WTC11 (cell line): ENCODE measurements around the gene HBB. TPM values are rescaled to one million over a fixed set of nuclear protein-coding genes. Genes with fewer than 3 reads are reported as not detected.

Source experiments
- ATAC-seq: fragments of 200-7000 bp; cut with Tn5 transposase; 2 replicates; pipeline ENCODE4 v1.10.0; 2021; ENCODE audit warnings: mild to moderate bottlenecking, moderate library complexity
- CTCF ChIA-PET: fragments of 300-600 bp; sonication (Branson Sonifier 250); formaldehyde crosslinking; loops from one replicate; lab custom pipeline; 2021; ENCODE audit warnings: antibody characterized with exemption; lab: Charles Lee
- POLR2A ChIA-PET: fragments of 350-600 bp; sonication (Branson Sonifier 250); formaldehyde crosslinking; loops from one replicate; lab custom pipeline; 2021; ENCODE audit warnings: antibody characterized with exemption; lab: Charles Lee
- DNase-seq: peaks from one replicate; pipeline ENCODE4 v3.0.0; 2021; ENCODE audit warnings: low spot score
- H3K27ac Mint-ChIP-seq: 2 replicates; pipeline ENCODE4 v1.8.0; 2021; ENCODE audit warnings: mixed read lengths
- H3K27me3 Mint-ChIP-seq: 2 replicates; pipeline ENCODE4 v1.8.0; 2021; ENCODE audit warnings: low read depth, mild to moderate bottlenecking, moderate library complexity, mixed read lengths
- H3K36me3 Mint-ChIP-seq: 2 replicates; pipeline ENCODE4 v1.8.0; 2021; ENCODE audit warnings: mixed read lengths
- H3K4me1 Mint-ChIP-seq: 2 replicates; pipeline ENCODE4 v1.8.0; 2022; ENCODE audit warnings: mixed read lengths
- H3K4me3 Mint-ChIP-seq: 2 replicates; pipeline ENCODE4 v1.8.0; 2021; ENCODE audit warnings: mild to moderate bottlenecking, moderate library complexity, mixed read lengths
- H3K9me3 Mint-ChIP-seq: 2 replicates; pipeline ENCODE4 v1.8.0; 2021; ENCODE audit warnings: mixed read lengths
- ATF1 ChIP-seq: sonication (generic); formaldehyde crosslinking; IDR thresholded peaks from 2 replicates; pipeline ENCODE4 v1.8.1; 2023; ENCODE audit warnings: mild to moderate bottlenecking, moderate library complexity, missing genetic modification reagents
- E2F4 ChIP-seq: sonication (generic); formaldehyde crosslinking; IDR thresholded peaks from 2 replicates; pipeline ENCODE4 v1.8.1; 2022; ENCODE audit warnings: low read depth, mild to moderate bottlenecking, moderate library complexity, missing genetic modification reagents, borderline replicate concordance
- EMX1 ChIP-seq: fragments of 250-450 bp; sonication (Bioruptor Pico); IDR thresholded peaks from 2 replicates; pipeline ENCODE4 v1.8.0; 2021; ENCODE audit warnings: mild to moderate bottlenecking
- FOXK1 ChIP-seq: sonication (generic); formaldehyde crosslinking; IDR thresholded peaks from 2 replicates; pipeline ENCODE4 v1.8.0; 2022; ENCODE audit warnings: mild to moderate bottlenecking, moderate library complexity, missing genetic modification reagents
- IRF2 ChIP-seq: sonication (generic); formaldehyde crosslinking; IDR thresholded peaks from 2 replicates; pipeline ENCODE4 v1.8.0; 2022; ENCODE audit warnings: low read depth, missing genetic modification reagents, borderline replicate concordance
- JAZF1 ChIP-seq: fragments of 250-450 bp; sonication (Bioruptor Pico); IDR thresholded peaks from 2 replicates; pipeline ENCODE4 v1.9.0; 2021; ENCODE audit warnings: moderate library complexity, mild to moderate bottlenecking, inconsistent platforms
- KAT7 ChIP-seq: sonication (generic); formaldehyde crosslinking; IDR thresholded peaks from 2 replicates; pipeline ENCODE4 v1.8.1; 2023; ENCODE audit warnings: missing genetic modification reagents, mild to moderate bottlenecking, borderline replicate concordance
- MYBL2 ChIP-seq: sonication (generic); formaldehyde crosslinking; IDR thresholded peaks from 2 replicates; pipeline ENCODE4 v1.8.1; 2023; ENCODE audit warnings: mild to moderate bottlenecking, moderate library complexity, missing genetic modification reagents
- NFATC4 ChIP-seq: fragments of 250-450 bp; sonication (Bioruptor Pico); IDR thresholded peaks from 2 replicates; pipeline ENCODE4 v1.9.0; 2021; ENCODE audit warnings: mild to moderate bottlenecking
- OVOL2 ChIP-seq: fragments of 250-450 bp; sonication (Bioruptor Pico); IDR thresholded peaks from 2 replicates; pipeline ENCODE4 v1.9.0; 2021; ENCODE audit warnings: mild to moderate bottlenecking, borderline replicate concordance
- PRRX2 ChIP-seq: fragments of 250-450 bp; sonication (Bioruptor Pico); IDR thresholded peaks from 2 replicates; pipeline ENCODE4 v1.8.0; 2021; ENCODE audit warnings: mild to moderate bottlenecking
- RORB ChIP-seq: fragments of 250-450 bp; sonication (Bioruptor Pico); IDR thresholded peaks from 2 replicates; pipeline ENCODE4 v1.9.0; 2021; ENCODE audit warnings: mild to moderate bottlenecking
- SMAD4 ChIP-seq: sonication (generic); formaldehyde crosslinking; IDR thresholded peaks from 2 replicates; pipeline ENCODE4 v1.8.0; 2022; ENCODE audit warnings: mild to moderate bottlenecking, missing genetic modification reagents
- SOX15 ChIP-seq: fragments of 250-450 bp; sonication (Bioruptor Pico); IDR thresholded peaks from 2 replicates; pipeline ENCODE4 v1.9.0; 2021; ENCODE audit warnings: mild to moderate bottlenecking
- TCF7 ChIP-seq: sonication (generic); formaldehyde crosslinking; IDR thresholded peaks from 2 replicates; pipeline ENCODE4 v1.8.0; 2022; ENCODE audit warnings: mild to moderate bottlenecking, low read depth, missing genetic modification reagents, moderate library complexity
- ZBTB43 ChIP-seq: sonication (generic); formaldehyde crosslinking; IDR thresholded peaks from 2 replicates; pipeline ENCODE4 v1.8.1; 2023; ENCODE audit warnings: mild to moderate bottlenecking, missing genetic modification reagents
- ZMAT4 ChIP-seq: fragments of 250-450 bp; sonication (Bioruptor Pico); IDR thresholded peaks from 2 replicates; pipeline ENCODE4 v1.9.0; 2021; ENCODE audit warnings: mild to moderate bottlenecking
- ZNF263 ChIP-seq: sonication (generic); formaldehyde crosslinking; IDR thresholded peaks from 2 replicates; pipeline ENCODE4 v1.8.1; 2022; ENCODE audit warnings: low read depth, mild to moderate bottlenecking, moderate library complexity, missing genetic modification reagents
- ZNF532 ChIP-seq: fragments of 250-450 bp; sonication (Bioruptor Pico); IDR thresholded peaks from 2 replicates; pipeline ENCODE4 v1.9.0; 2021; ENCODE audit warnings: mild to moderate bottlenecking, borderline replicate concordance
- ZNF671 ChIP-seq: fragments of 250-450 bp; sonication (Bioruptor Pico); IDR thresholded peaks from 2 replicates; pipeline ENCODE4 v1.8.0; 2021; ENCODE audit warnings: mild to moderate bottlenecking
- total RNA-seq: library from RNA; stranded (reverse); gene quantifications from 3 replicates; pipeline ENCODE4 v1.2.3, GENCODE V29; 2021

HBB gene
- total RNA-seq, 1 experiment from 2014 or later = not detected

GRCh38 chr11:5267033-5267563 is 40.2 kb upstream of the HBB start (continued):
- no peak for TF ChIP-seq KAT7
- TF ChIP-seq ZNF532 = no peak

GRCh38 chr11:5266609-5267008 is 39.7 kb upstream of the HBB start:
- no peak overlapping the region for H3K27ac Mint-ChIP-seq
- CTCF ChIA-PET = no interaction called here
- no peak overlapping the region for H3K4me3 Mint-ChIP-seq
- no peak for ATAC-seq
- H3K4me1 Mint-ChIP-seq = no peaks in the 10 kb centered on the region; the same call in 1 of the 2 replicates
- TF ChIP-seq IRF2 (CRISPR knock-in tag) = no peak
- no peak for TF ChIP-seq TCF7 (CRISPR knock-in tag)
- TF ChIP-seq NFATC4 (CRISPR knock-in tag) = no peak
- TF ChIP-seq FOXK1 = no peak
- TF ChIP-seq E2F4 = no peak
- no peak for TF ChIP-seq ZNF671 (CRISPR knock-in tag)
- no peak for TF ChIP-seq ATF1 (CRISPR knock-in tag)
- TF ChIP-seq ZMAT4 (CRISPR knock-in tag) = no peak
- TF ChIP-seq RORB (CRISPR knock-in tag) = no peak
- no peak for TF ChIP-seq SMAD4 (CRISPR knock-in tag)
- no peak for TF ChIP-seq EMX1 (CRISPR knock-in tag)
- no peak for TF ChIP-seq PRRX2 (CRISPR knock-in tag)
- TF ChIP-seq MYBL2 (CRISPR knock-in tag) = no peak
- TF ChIP-seq SOX15 (CRISPR knock-in tag) = no peak
- no peaks in the 10 kb centered on the region for H3K27me3 Mint-ChIP-seq
- H3K36me3 Mint-ChIP-seq = no peaks in the 10 kb centered on the region
- 0 out of 2 replicates have a peak, but pooled peaks cover 3% of the 10 kb centered on the region for H3K9me3 Mint-ChIP-seq
- DNase-seq = no peak
- POLR2A ChIA-PET = no interaction called here

- Mint-ChIP-seq H3K4me3 (no peak overlapping the region), H3K27ac (no peak overlapping the region), H3K36me3 (no peaks in the 10 kb centered on the region), H3K4me1 (no peaks in the 10 kb centered on the region; the same call in 1 of the 2 replicates), H3K27me3 (peaks cover 2% of the 10 kb centered on the region; the same call in 1 of the 2 replicates), H3K9me3 (0 out of 2 replicates have a peak, but pooled peaks cover 6% of the 10 kb centered on the region)
- TF ChIP-seq JAZF1 (CRISPR knock-in tag) (no peak), OVOL2 (no peak), ZNF263 (CRISPR knock-in tag) (no peak), ZMAT4 (CRISPR knock-in tag) (no peak), ZBTB43 (CRISPR knock-in tag) (no peak)
- DNase-seq (no peak), ATAC-seq (no peak)
- POLR2A ChIA-PET = no interaction called here
- CTCF ChIA-PET = no interaction called here
Observed at GRCh38 chr11:5265832-5266231, 39.0 kb upstream of the HBB start.
